Right lobe of liver (tissue), 6 donors: ENCODE data around the gene PPM1H. TPM values are rescaled to one million over a fixed set of nuclear protein-coding genes. Genes with fewer than 3 reads are reported as not detected.

Experiments used
- ATAC-seq, 4 donors: fragments of 200-7000 bp; cut with Tn5 transposase; one replicate each; pipeline ENCODE4 v1.9.1; 2020; ENCODE audit warnings: mild to moderate bottlenecking in 4 of 4, moderate library complexity in 4 of 4
- DNase-seq, 3 donors: peaks; one replicate each; pipeline ENCODE4 v3.0.0-alpha.2; 2020
- H3K27ac ChIP-seq, 3 donors: fragments of 200-600 bp; one replicate each; pipeline ENCODE4 v1.8.0; 2022
- H3K27me3 ChIP-seq, 2 donors: fragments of 200-600 bp; one replicate each; pipeline ENCODE4 v1.8.0; 2022
- H3K36me3 ChIP-seq, 4 donors: fragments of 200-600 bp; sonication (generic) in 1 of 4; one replicate each; pipeline versions ENCODE4 v1.5.1 to v1.8.0; 2017 to 2022; ENCODE audit warnings: control low read depth in 1 of 4
- H3K4me1 ChIP-seq, 4 donors: fragments of 200-600 bp; sonication (generic) in 1 of 4; one replicate each; pipeline versions ENCODE4 v1.5.1 to v1.8.0; 2017 to 2022; ENCODE audit warnings: control low read depth in 1 of 4
- H3K4me3 ChIP-seq, 3 donors: fragments of 200-600 bp; one replicate each; pipeline ENCODE4 v1.8.0; 2022
- H3K9me3 ChIP-seq, 4 donors: fragments of 200-600 bp; sonication (generic) in 1 of 4; one replicate each; pipeline versions ENCODE4 v1.5.1 to v1.8.0; 2017 to 2022; ENCODE audit warnings: control low read depth in 1 of 4
- POLR2A ChIP-seq: fragments of 450-650 bp; IDR thresholded peaks from one replicate; pipeline ENCODE4 v1.6.1; 2017; ENCODE audit warnings: antibody characterized with exemption, mild to moderate bottlenecking
- WGBS: methylation state at CpG from one replicate; pipeline ENCODE4 v1.1.6; 2018; ENCODE audit warnings: low coverage, low lambda C conversion rate; ENCODE audit not compliant: insufficient coverage; ENCODE audit errors: missing lambda C conversion rate; 5-methylcytosine and 5-hydroxymethylcytosine counted together
- intact Hi-C, 2 donors: fragments of 100-400 bp; cut with DNase I; formaldehyde crosslinking; loops; one replicate each; pipeline versions ENCODE4 v1.11.2 to v1.14.1; 2022
- total RNA-seq, 6 experiments: library from RNA; depleted of rRNA in 2 of 6; stranded (reverse); fragments of >200 nt in 2 of 6; fragmentation: NEBNext Ultra II Directional in 3 of 6; extraction: Animal tissue kit (Norgen Biotek cat#: 25700) in 3 of 6; gene quantifications; one replicate each; pipeline versions ENCODE4 v1.1.0 to v1.2.4, GENCODE V29; 2016 to 2023
- TF ChIP-seq, protein P1 (sequence below), 4 donors: fragments of 200-600 bp in 3 of 4; fragments of 450-650 bp in 1 of 4; IDR thresholded peaks; one replicate each; pipeline versions ENCODE4 v1.5.1 to v1.8.0; 2016 to 2022; ENCODE audit warnings: antibody characterized with exemption in 4 of 4, mild to moderate bottlenecking in 2 of 4
- donor health status: DM: no; HTN: yes; CAD: no.
- donor health status: DM: no; HTN: no; CAD: no.
- donor health status: DM: no; HTN: no; CAD: no.
- donor health status: DM: no; HTN: yes; CAD: no.
- donor health status: DM: no; HTN: yes; CAD: no.

The PPM1H gene
- total RNA-seq, 6 experiments from 2014 or later, result 3.8 to 9.2 (median 6.5) TPM

DNA sequence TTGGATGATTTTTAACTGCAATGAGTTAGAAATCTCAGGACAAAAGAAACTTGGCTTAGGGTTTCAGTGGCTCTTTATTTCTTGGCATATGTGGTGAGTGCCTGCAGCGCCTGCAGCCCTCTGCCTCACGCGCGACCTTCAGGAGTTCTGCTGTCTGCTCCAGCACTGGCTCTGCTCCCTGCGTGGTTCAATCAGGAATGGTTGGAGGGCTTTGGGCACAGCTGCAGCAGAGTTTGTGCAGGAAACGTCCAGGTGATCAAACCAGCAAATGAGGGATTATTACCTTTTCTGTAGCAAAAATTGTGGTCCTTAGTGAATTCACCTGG, 19.8 kb downstream of the PPM1H start:
- Histone ChIP-seq H3K4me3 (no peak overlapping the region), H3K36me3 (no peaks in the 10 kb centered on the region), H3K9me3 (no peaks in the 10 kb centered on the region), H3K27ac (no peak overlapping the region), H3K4me1 (no peaks in the 10 kb centered on the region), H3K27me3 (no peaks in the 10 kb centered on the region)
- TF ChIP-seq, protein P1, sequence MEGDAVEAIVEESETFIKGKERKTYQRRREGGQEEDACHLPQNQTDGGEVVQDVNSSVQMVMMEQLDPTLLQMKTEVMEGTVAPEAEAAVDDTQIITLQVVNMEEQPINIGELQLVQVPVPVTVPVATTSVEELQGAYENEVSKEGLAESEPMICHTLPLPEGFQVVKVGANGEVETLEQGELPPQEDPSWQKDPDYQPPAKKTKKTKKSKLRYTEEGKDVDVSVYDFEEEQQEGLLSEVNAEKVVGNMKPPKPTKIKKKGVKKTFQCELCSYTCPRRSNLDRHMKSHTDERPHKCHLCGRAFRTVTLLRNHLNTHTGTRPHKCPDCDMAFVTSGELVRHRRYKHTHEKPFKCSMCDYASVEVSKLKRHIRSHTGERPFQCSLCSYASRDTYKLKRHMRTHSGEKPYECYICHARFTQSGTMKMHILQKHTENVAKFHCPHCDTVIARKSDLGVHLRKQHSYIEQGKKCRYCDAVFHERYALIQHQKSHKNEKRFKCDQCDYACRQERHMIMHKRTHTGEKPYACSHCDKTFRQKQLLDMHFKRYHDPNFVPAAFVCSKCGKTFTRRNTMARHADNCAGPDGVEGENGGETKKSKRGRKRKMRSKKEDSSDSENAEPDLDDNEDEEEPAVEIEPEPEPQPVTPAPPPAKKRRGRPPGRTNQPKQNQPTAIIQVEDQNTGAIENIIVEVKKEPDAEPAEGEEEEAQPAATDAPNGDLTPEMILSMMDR (IDR thresholded peaks at IDR 0.05), result no peak
- no peak for TF ChIP-seq POLR2A
- no peak for DNase-seq
- WGBS, result 93% methylated on average over 5 of the region's 6 CpGs
- no peak for ATAC-seq
- intact Hi-C loops, result no loop called here

DNA sequence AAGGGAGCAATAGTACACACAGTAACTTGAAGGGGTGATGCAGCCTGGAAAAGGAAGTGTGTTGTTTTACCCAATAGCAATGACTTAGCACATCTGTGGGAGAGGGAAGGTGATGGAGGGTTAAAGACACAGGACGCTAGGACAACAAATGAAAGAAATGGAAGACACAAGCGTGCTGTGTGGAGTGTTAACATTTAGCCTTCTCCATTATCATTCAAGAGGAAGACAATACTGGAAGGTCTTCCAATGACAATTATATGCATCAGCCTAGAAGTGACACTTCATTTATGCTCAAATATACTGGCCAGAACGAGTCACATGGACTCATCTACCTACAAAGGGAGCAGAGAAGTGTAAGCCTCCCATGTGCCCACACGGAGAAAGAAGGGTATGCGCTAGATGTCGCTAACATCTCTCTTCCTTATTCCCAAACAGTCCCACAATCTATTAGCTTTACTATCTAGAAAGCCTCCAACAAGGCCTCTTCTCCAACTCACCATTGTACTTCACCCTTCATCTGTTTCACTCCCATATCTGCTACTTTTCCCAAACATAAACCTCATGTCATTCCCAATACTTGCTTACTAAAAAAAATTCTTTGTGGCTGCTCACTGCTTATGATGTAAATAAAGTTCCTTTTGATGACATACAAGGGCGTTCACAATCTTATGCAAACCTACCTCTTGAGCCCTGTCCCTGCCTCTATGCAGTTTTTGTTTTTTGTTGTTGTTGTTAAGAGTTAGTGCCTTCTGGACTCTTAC, 20.3 kb downstream of the PPM1H start:
- ATAC-seq (no peak), DNase-seq (no peak)
- 73% methylated on average over 3 of the region's 7 CpGs for WGBS
- Histone ChIP-seq H3K4me1 (no peaks in the 10 kb centered on the region), H3K36me3 (no peaks in the 10 kb centered on the region), H3K27ac (no peak overlapping the region), H3K9me3 (no peaks in the 10 kb centered on the region), H3K4me3 (no peak overlapping the region), H3K27me3 (no peaks in the 10 kb centered on the region)
- intact Hi-C loops, result no loop called here
- no peak for TF ChIP-seq POLR2A
- TF ChIP-seq, protein P1 (IDR thresholded peaks at IDR 0.05), result no peak

DNA sequence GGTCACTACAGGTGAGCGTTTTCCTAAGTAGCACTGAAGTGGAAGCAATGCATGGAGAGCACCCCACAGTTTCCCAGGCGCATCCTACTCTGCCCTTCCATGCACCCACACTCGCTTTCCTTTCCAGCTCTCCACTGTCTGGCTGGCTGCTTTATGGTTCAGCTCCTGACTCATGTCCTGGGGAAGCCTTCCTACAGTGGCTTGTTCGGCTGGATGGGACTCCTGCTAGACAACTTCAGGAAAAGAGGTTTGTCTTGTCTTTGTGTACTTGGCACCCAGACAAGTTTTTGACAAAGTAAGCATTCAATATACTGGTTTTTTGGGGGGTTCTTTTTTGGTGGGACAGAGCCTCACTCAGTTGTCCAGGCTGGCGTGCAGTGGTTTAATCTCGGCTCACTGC, 21.6 kb downstream of the PPM1H start:
- Histone ChIP-seq H3K27ac (no peak overlapping the region), H3K4me1 (no peaks in the 10 kb centered on the region), H3K27me3 (no peaks in the 10 kb centered on the region), H3K4me3 (no peak overlapping the region), H3K9me3 (no peaks in the 10 kb centered on the region), H3K36me3 (no peaks in the 10 kb centered on the region)
- intact Hi-C loops, result no loop called here
- DNase-seq (no peak), ATAC-seq (no peak)
- TF ChIP-seq POLR2A, result no peak
- TF ChIP-seq, protein P1 (IDR thresholded peaks at IDR 0.05), result no peak
- WGBS, result 91% methylated on average over 5 of the region's 6 CpGs

DNA sequence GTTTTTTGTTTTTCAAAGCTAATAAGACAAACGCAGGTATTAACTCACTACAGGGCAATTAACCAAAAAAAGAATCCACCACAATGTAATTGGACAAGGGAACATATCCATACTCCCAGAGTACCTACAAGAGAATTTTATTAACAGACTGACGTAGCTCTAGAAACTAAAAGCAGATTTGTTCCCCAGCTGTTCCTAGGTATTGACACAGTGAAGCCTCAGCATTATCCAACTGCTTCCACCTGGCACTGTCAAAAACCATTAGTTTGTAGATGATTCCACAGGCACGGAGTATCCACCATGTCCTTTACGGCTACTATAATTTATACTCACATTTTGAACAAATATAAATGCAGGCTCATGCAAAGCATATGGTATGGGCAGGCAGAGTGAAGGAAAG, 22.3 kb downstream of the PPM1H start:
- WGBS, result 65% methylated on average over 4 of the region's 4 CpGs

More for the DNA sequence above, 22.3 kb downstream of the PPM1H start:
- Histone ChIP-seq H3K4me3 (no peak overlapping the region), H3K36me3 (no peaks in the 10 kb centered on the region), H3K27ac (no peak overlapping the region), H3K4me1 (no peaks in the 10 kb centered on the region), H3K9me3 (no peaks in the 10 kb centered on the region), H3K27me3 (no peaks in the 10 kb centered on the region)
- TF ChIP-seq POLR2A, result no peak
- TF ChIP-seq, protein P1 (IDR thresholded peaks at IDR 0.05), result no peak
- DNase-seq (no peak), ATAC-seq (no peak)
- intact Hi-C loops, result no loop called here
